OCI-LY7 (cell line): Measurements from ENCODE around the gene SH2B2. TPM values are rescaled to one million over a fixed set of nuclear protein-coding genes. Genes with fewer than 3 reads are reported as not detected.

ENCODE experiments used
- BruUV-seq: library from RNA; stranded (reverse); fragments of 400-500 nt; replicated peaks from 2 replicates; lab custom pipeline; 2021; lab: Mats Ljungman, UMichigan
- CTCF ChIA-PET: fragments of 300-600 bp; sonication (Branson Sonifier 250); formaldehyde crosslinking; loops from one replicate; lab custom pipeline; 2022; ENCODE audit warnings: antibody characterized with exemption; ENCODE audit not compliant: unreplicated experiment; lab: Charles Lee
- POLR2A ChIA-PET: fragments of 300-600 bp; sonication (Branson Sonifier 250); formaldehyde crosslinking; loops from one replicate; lab custom pipeline; 2022; ENCODE audit warnings: antibody characterized with exemption; lab: Charles Lee
- DNase-seq: peaks from one replicate; pipeline ENCODE4 v3.0.0-alpha.2; 2015; ENCODE audit warnings: low spot score
- H2AFZ ChIP-seq: fragments of 200-600 bp; sonication (generic), shearing (Covaris generic); 2 replicates; pipeline ENCODE4 v1.6.1; 2014; ENCODE audit warnings: mild to moderate bottlenecking, antibody characterized with exemption, low read length, moderate library complexity
- H3K27ac ChIP-seq: fragments of 200-600 bp; sonication (generic); 2 replicates; pipeline ENCODE4 v1.5.1; 2014; ENCODE audit warnings: mixed run types, low read depth, mild to moderate bottlenecking, moderate library complexity, low read length, inconsistent platforms; ENCODE audit not compliant: poor library complexity, severe bottlenecking
- H3K36me3 ChIP-seq: fragments of 200-600 bp; sonication (generic); 2 replicates; pipeline ENCODE4 v1.6.1; 2014; ENCODE audit warnings: mild to moderate bottlenecking, antibody characterized with exemption, low read length, moderate library complexity, mixed read lengths; ENCODE audit not compliant: insufficient read depth
- H3K4me1 ChIP-seq: fragments of 200-600 bp; sonication (generic); 2 replicates; pipeline ENCODE4 v1.5.1; 2014; ENCODE audit warnings: mild to moderate bottlenecking, low read length; ENCODE audit not compliant: insufficient read depth, poor library complexity, severe bottlenecking
- H3K4me2 ChIP-seq: fragments of 200-600 bp; sonication (generic); 2 replicates; pipeline ENCODE4 v1.6.1; 2014; ENCODE audit warnings: mild to moderate bottlenecking, low read length
- H3K4me3 ChIP-seq: fragments of 200-600 bp; sonication (generic); 2 replicates; pipeline ENCODE4 v1.5.1; 2014; ENCODE audit warnings: mild to moderate bottlenecking, low read depth, low read length; ENCODE audit not compliant: poor library complexity, severe bottlenecking
- H3K79me2 ChIP-seq: fragments of 200-600 bp; sonication (generic); 2 replicates; pipeline ENCODE4 v1.6.1; 2016; ENCODE audit warnings: low read depth, mild to moderate bottlenecking, low read length, moderate library complexity, mixed read lengths; ENCODE audit not compliant: insufficient read depth
- H3K9me2 ChIP-seq: fragments of 200-600 bp; sonication (generic); 2 replicates; pipeline ENCODE4 v1.6.1; 2016; ENCODE audit warnings: mild to moderate bottlenecking, low read length, mixed read lengths; ENCODE audit not compliant: insufficient read depth
- H3K9me3 ChIP-seq: fragments of 200-600 bp; sonication (generic); 2 replicates; pipeline ENCODE4 v1.6.1; 2014; ENCODE audit warnings: mild to moderate bottlenecking, mixed run types, low read length, mixed read lengths
- H4K20me1 ChIP-seq: fragments of 200-600 bp; sonication (generic); 2 replicates; pipeline ENCODE4 v1.6.1; 2014; ENCODE audit warnings: mild to moderate bottlenecking, antibody characterized with exemption, low read length, moderate library complexity, mixed read lengths; ENCODE audit not compliant: insufficient read depth
- EZH2phosphoT487 ChIP-seq: fragments of 200-600 bp; sonication (generic); IDR thresholded peaks from 2 replicates; pipeline ENCODE4 v1.6.1; 2018; ENCODE audit warnings: low read depth, borderline replicate concordance, mild to moderate bottlenecking, mixed run types, antibody characterized with exemption, low read length, moderate library complexity, mixed read lengths
- intact Hi-C: fragments of 100-400 bp; cut with micrococcal nuclease; formaldehyde crosslinking; loops from one replicate; pipeline ENCODE4 v1.10.0; 2022; ENCODE audit not compliant: unreplicated experiment
- total RNA-seq, 2 experiments: library from RNA; depleted of rRNA in 1 of 2; stranded (reverse); fragments of >200 nt in 1 of 2; shearing (Covaris generic) in 1 of 2; gene quantifications; 2 replicates each; pipeline ENCODE4 v1.2.3, GENCODE V29; 2014 to 2022
- TF ChIP-seq, protein P1 (sequence below): fragments of 200-600 bp; sonication (generic); conservative IDR thresholded peaks from 2 replicates; pipeline ENCODE4 v1.5.1; 2014; ENCODE audit warnings: mild to moderate bottlenecking, antibody characterized with exemption, low read length, moderate library complexity, mixed read lengths

Gene SH2B2
- total RNA-seq, 2 experiments from 2014 or later = 42.0 to 131 TPM

DNA sequence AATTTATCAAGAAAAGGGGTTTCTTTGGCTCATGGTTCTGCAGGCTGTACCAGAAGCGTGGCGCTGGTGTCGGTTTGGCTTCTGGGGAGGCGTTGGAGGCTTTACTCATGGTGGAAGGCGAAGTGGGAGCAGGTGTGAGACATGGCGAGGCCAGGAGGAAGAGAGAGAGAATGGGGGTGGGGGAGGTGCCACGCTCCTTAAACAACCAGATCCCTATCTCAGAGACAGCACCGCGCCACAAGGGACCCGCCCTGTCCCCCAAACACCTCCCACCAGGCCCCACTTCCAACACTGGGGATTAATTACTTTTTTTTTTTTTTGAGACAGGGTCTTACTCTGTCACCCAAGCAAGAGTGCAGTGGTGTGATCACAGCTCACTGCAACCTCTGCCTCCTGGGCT is 18.0 kb upstream of the SH2B2 start:
- BruUV-seq = no TSS peak
- intact Hi-C loops = no loop called here
- no peak for TF ChIP-seq EZH2phosphoT487
- TF ChIP-seq, protein P1, sequence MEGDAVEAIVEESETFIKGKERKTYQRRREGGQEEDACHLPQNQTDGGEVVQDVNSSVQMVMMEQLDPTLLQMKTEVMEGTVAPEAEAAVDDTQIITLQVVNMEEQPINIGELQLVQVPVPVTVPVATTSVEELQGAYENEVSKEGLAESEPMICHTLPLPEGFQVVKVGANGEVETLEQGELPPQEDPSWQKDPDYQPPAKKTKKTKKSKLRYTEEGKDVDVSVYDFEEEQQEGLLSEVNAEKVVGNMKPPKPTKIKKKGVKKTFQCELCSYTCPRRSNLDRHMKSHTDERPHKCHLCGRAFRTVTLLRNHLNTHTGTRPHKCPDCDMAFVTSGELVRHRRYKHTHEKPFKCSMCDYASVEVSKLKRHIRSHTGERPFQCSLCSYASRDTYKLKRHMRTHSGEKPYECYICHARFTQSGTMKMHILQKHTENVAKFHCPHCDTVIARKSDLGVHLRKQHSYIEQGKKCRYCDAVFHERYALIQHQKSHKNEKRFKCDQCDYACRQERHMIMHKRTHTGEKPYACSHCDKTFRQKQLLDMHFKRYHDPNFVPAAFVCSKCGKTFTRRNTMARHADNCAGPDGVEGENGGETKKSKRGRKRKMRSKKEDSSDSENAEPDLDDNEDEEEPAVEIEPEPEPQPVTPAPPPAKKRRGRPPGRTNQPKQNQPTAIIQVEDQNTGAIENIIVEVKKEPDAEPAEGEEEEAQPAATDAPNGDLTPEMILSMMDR = no peak

GRCh38 chr7:102270178-102270887 is 16.3 kb upstream of the SH2B2 start:
- no peaks in the 10 kb centered on the region for H3K9me3 ChIP-seq
- no peak overlapping the region for H3K4me3 ChIP-seq
- DNase-seq = no peak
- ChIA-PET CTCF (no interaction called here), POLR2A (interaction anchor here (0.6 kb wide), 1 partner anchor 64 kb away, joined by 3 read pairs; no protein-coding TSS in a partner anchor)
- no peaks in the 10 kb centered on the region for H3K9me2 ChIP-seq
- H3K27ac ChIP-seq = no peak overlapping the region
- no peaks in the 10 kb centered on the region for H3K79me2 ChIP-seq
- BruUV-seq = no TSS peak
- no peak overlapping the region for H3K4me2 ChIP-seq
- TF ChIP-seq EZH2phosphoT487 = no peak
- TF ChIP-seq, protein P1 = no peak
- peaks cover 17% of the 10 kb centered on the region for H3K4me1 ChIP-seq
- intact Hi-C loops = loop anchor here (5.0 kb wide), 2 partner anchors 453 to 583 kb away; partner anchors contain the start of gene CUX1
- no peak overlapping the region for H2AFZ ChIP-seq
- no peaks in the 10 kb centered on the region for H3K36me3 ChIP-seq
- H4K20me1 ChIP-seq = no peaks in the 10 kb centered on the region

More for the DNA sequence above, 18.0 kb upstream of the SH2B2 start:
- ChIA-PET CTCF (no interaction called here), POLR2A (no interaction called here)
- no peak overlapping the region for H3K27ac ChIP-seq
- H3K4me2 ChIP-seq = no peak overlapping the region
- no peaks in the 10 kb centered on the region for H3K79me2 ChIP-seq
- no peak overlapping the region for H2AFZ ChIP-seq
- no peaks in the 10 kb centered on the region for H3K9me3 ChIP-seq
- no peak for DNase-seq
- H3K4me1 ChIP-seq = peaks cover 11% of the 10 kb centered on the region
- H3K4me3 ChIP-seq = no peak overlapping the region
- no peaks in the 10 kb centered on the region for H3K36me3 ChIP-seq
- H4K20me1 ChIP-seq = no peaks in the 10 kb centered on the region
- no peaks in the 10 kb centered on the region for H3K9me2 ChIP-seq
